Liver (tissue), 9 donors: ENCODE results near the gene MALRD1. TPM values are rescaled to one million over a fixed set of nuclear protein-coding genes. Genes with fewer than 3 reads are reported as not detected.

Experiments
- DNase-seq: peaks from one replicate; pipeline ENCODE4 v3.0.0-alpha.2; 2017; ENCODE audit warnings: low spot score
- H3K27ac ChIP-seq, 2 donors: one replicate each; pipeline ENCODE4 v1.7.0; 2013; ENCODE audit warnings: inconsistent platforms in 2 of 2, low read length in 2 of 2, control low read depth in 1 of 2, low read depth in 1 of 2, mild to moderate bottlenecking in 1 of 2
- H3K27me3 ChIP-seq, 4 donors: one replicate each; pipeline versions ENCODE4 v1.6.1 to v1.7.0; 2013; ENCODE audit warnings: low read length in 3 of 4, inconsistent platforms in 1 of 4, mild to moderate bottlenecking in 1 of 4, moderate library complexity in 1 of 4; ENCODE audit not compliant: control insufficient read depth in 4 of 4, insufficient read depth in 4 of 4
- H3K36me3 ChIP-seq, 4 donors: one replicate each; pipeline versions ENCODE4 v1.6.1 to v1.7.0; 2013; ENCODE audit warnings: low read length in 3 of 4, mild to moderate bottlenecking in 3 of 4, low read depth in 1 of 4, moderate library complexity in 1 of 4; ENCODE audit not compliant: control insufficient read depth in 4 of 4, insufficient read depth in 3 of 4
- H3K4me1 ChIP-seq, 4 donors: one replicate each; pipeline versions ENCODE4 v1.6.1 to v1.7.0; 2013; ENCODE audit warnings: low read length in 3 of 4, mild to moderate bottlenecking in 3 of 4, moderate library complexity in 1 of 4; ENCODE audit not compliant: control insufficient read depth in 4 of 4, insufficient read depth in 4 of 4
- H3K4me3 ChIP-seq, 3 donors: one replicate each; pipeline versions ENCODE4 v1.6.1 to v1.7.0; 2013; ENCODE audit warnings: low read length in 3 of 3, control low read depth in 1 of 3, low read depth in 1 of 3, mild to moderate bottlenecking in 1 of 3
- H3K9ac ChIP-seq, 2 donors: one replicate each; pipeline ENCODE4 v1.7.0; 2013; ENCODE audit warnings: low read length in 2 of 2, mild to moderate bottlenecking in 2 of 2, moderate library complexity in 2 of 2, control low read depth in 1 of 2, low read depth in 1 of 2
- H3K9me3 ChIP-seq, 4 donors: one replicate each; pipeline versions ENCODE4 v1.6.1 to v1.7.0; 2013; ENCODE audit warnings: low read length in 3 of 4; ENCODE audit not compliant: control insufficient read depth in 4 of 4
- EGR1 ChIP-seq, 2 donors: IDR thresholded peaks; 2 replicates each; pipeline ENCODE4 v1.6.1; 2016 to 2018; ENCODE audit warnings: antibody characterized with exemption in 2 of 2, low read depth in 2 of 2
- FOXA1 ChIP-seq: IDR thresholded peaks from 2 replicates; pipeline ENCODE4 v1.6.1; 2016; ENCODE audit warnings: antibody characterized with exemption
- FOXA2 ChIP-seq: IDR thresholded peaks from 2 replicates; pipeline ENCODE4 v1.6.1; 2016; ENCODE audit warnings: antibody characterized with exemption
- GABPA ChIP-seq, 2 donors: IDR thresholded peaks in 1 of 2; conservative IDR thresholded peaks in 1 of 2; 2 replicates each; pipeline ENCODE4 v1.6.1; 2016; ENCODE audit warnings: antibody characterized with exemption in 2 of 2, mild to moderate bottlenecking in 1 of 2, moderate library complexity in 1 of 2
- HNF4A ChIP-seq, 2 donors: conservative IDR thresholded peaks; 2 replicates each; pipeline ENCODE4 v1.6.1; 2016; ENCODE audit warnings: antibody characterized with exemption in 2 of 2, mild to moderate bottlenecking in 2 of 2
- HNF4G ChIP-seq: IDR thresholded peaks from 2 replicates; pipeline ENCODE4 v1.6.1; 2016; ENCODE audit warnings: antibody characterized with exemption
- JUND ChIP-seq, 2 donors: IDR thresholded peaks; 2 replicates each; pipeline ENCODE4 v1.6.1; 2016; ENCODE audit warnings: antibody characterized with exemption in 2 of 2
- MAX ChIP-seq: IDR thresholded peaks from 2 replicates; pipeline ENCODE4 v1.6.1; 2016; ENCODE audit warnings: antibody characterized with exemption
- NR2F2 ChIP-seq: IDR thresholded peaks from 2 replicates; pipeline ENCODE4 v1.6.1; 2016; ENCODE audit warnings: antibody characterized with exemption
- RAD21 ChIP-seq, 2 donors: IDR thresholded peaks; 2 replicates each; pipeline ENCODE4 v1.6.1; 2016; ENCODE audit warnings: antibody characterized with exemption in 2 of 2, mild to moderate bottlenecking in 2 of 2
- RXRA ChIP-seq, 2 donors: IDR thresholded peaks; 2 replicates each; pipeline ENCODE4 v1.6.1; 2017 to 2018; ENCODE audit warnings: antibody characterized with exemption in 2 of 2, mild to moderate bottlenecking in 1 of 2
- SP1 ChIP-seq: IDR thresholded peaks from 2 replicates; pipeline ENCODE4 v1.6.1; 2018; ENCODE audit warnings: antibody characterized with exemption, mild to moderate bottlenecking
- TAF1 ChIP-seq: conservative IDR thresholded peaks from 2 replicates; pipeline ENCODE4 v1.6.1; 2016; ENCODE audit warnings: antibody characterized with exemption, mild to moderate bottlenecking
- YY1 ChIP-seq: IDR thresholded peaks from 2 replicates; pipeline ENCODE4 v1.6.1; 2016; ENCODE audit warnings: antibody characterized with exemption, mild to moderate bottlenecking
- WGBS: extraction: QIAGEN DNeasy Blood & Tissue Kit; methylation state at CpG from one replicate; pipeline ENCODE4 v1.1.7; 2013; 5-methylcytosine and 5-hydroxymethylcytosine counted together
- polyA plus RNA-seq, 2 donors: library from polyadenylated mRNA; stranded (reverse) in 1 of 2; unstranded in 1 of 2; fragments of 200-250 nt in 1 of 2; fragments of >200 nt in 1 of 2; fragmentation: Nextera tagmentation in 1 of 2; extraction: Ambion mirVana in 1 of 2; gene quantifications; one replicate each; pipeline versions ENCODE4 v1.2.1 to v1.2.3, GENCODE V29; 2013 to 2015
- total RNA-seq, 2 donors: library from RNA; depleted of rRNA; stranded (reverse); fragments of >200 nt; gene quantifications; one replicate each; pipeline ENCODE4 v1.2.3, GENCODE V29; 2014
- TF ChIP-seq, protein P1 (sequence below): IDR thresholded peaks from 2 replicates; pipeline ENCODE4 v1.6.1; 2016; ENCODE audit warnings: antibody characterized with exemption, mild to moderate bottlenecking
- TF ChIP-seq, protein P2 (sequence below): IDR thresholded peaks from 2 replicates; pipeline ENCODE4 v1.6.1; 2016; ENCODE audit warnings: antibody characterized with exemption
- TF ChIP-seq, protein P3 (sequence below): fragments of 150-350 bp; IDR thresholded peaks from 2 replicates; pipeline ENCODE4 v1.5.1; 2017; ENCODE audit warnings: improper control_type of control experiment, low read depth, low read length; ENCODE audit not compliant: missing input control
- TF ChIP-seq, protein P4 (sequence below): IDR thresholded peaks from 2 replicates; pipeline ENCODE4 v1.6.1; 2016; ENCODE audit warnings: antibody characterized with exemption
- donor health status: healthy.
- donor health status: healthy.
- donor health status: healthy.
- donor health status: healthy.
- donor health status: healthy.

Gene MALRD1
- total and polyA plus RNA-seq, 4 donors, result 0.37 to 0.59 TPM; not detected in 2

DNA sequence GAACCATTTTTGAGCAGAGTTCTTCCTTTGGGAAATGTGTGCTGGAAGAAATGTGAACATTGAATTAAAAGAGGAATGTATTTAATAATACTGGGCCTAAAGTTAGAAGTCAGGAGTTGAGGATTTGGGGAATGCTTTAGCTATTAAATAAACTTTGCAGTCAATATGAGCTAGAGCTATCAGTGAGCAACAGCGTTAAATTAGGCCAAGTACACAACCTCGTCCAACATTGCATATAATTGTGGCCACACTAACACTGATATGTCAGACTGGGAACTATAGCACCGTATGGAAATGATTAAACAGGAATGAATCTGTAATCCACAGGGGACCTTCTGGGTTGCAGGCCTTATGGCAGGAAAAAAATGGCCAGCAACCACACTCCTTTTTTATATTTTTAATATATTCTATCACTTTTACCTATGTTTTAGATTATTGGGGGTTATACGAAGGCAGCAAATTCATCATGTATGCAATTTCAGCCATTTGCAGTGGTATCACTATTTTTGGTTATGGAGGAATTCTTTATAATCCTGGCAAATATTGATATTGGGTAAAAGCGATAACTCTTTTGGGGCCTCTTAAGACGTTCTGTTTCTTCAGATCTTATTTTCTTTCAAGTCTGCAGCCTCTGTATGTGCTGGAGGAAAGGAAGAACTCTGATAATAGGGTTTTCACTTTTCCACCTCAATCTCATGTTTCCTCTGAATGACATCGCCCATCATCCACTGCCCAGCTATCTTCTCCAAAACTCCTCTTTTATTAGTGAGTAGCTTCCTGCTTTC lies 531.4 kb downstream of the MALRD1 start:
- Histone ChIP-seq H3K9ac (no peak overlapping the region), H3K27ac (no peak overlapping the region), H3K4me3 (no peak overlapping the region), H3K4me1 (no peaks in the 10 kb centered on the region), H3K36me3 (no peaks in the 10 kb centered on the region), H3K27me3 (no peaks in the 10 kb centered on the region), H3K9me3 (no peaks in the 10 kb centered on the region)
- DNase-seq, result no peak
- TF ChIP-seq FOXA1 (no peak), JUND (IDR thresholded peaks at IDR 0.05) (no peak), EGR1 (IDR thresholded peaks at IDR 0.05; ENCODE audit: low read depth in 2 of 2) (no peak), RXRA (IDR thresholded peaks at IDR 0.05) (no peak), MAX (no peak), NR2F2 (no peak), HNF4A (conservative IDR thresholded peaks at IDR 0.05) (no peak), FOXA2 (no peak), GABPA (IDR thresholded peaks at IDR 0.05 in 1 of 2, conservative IDR thresholded peaks at IDR 0.05 in 1 of 2) (no peak), HNF4G (no peak), SP1 (no peak), TAF1 (no peak), RAD21 (IDR thresholded peaks at IDR 0.05) (no peak), YY1 (no peak)
- TF ChIP-seq, protein P1, sequence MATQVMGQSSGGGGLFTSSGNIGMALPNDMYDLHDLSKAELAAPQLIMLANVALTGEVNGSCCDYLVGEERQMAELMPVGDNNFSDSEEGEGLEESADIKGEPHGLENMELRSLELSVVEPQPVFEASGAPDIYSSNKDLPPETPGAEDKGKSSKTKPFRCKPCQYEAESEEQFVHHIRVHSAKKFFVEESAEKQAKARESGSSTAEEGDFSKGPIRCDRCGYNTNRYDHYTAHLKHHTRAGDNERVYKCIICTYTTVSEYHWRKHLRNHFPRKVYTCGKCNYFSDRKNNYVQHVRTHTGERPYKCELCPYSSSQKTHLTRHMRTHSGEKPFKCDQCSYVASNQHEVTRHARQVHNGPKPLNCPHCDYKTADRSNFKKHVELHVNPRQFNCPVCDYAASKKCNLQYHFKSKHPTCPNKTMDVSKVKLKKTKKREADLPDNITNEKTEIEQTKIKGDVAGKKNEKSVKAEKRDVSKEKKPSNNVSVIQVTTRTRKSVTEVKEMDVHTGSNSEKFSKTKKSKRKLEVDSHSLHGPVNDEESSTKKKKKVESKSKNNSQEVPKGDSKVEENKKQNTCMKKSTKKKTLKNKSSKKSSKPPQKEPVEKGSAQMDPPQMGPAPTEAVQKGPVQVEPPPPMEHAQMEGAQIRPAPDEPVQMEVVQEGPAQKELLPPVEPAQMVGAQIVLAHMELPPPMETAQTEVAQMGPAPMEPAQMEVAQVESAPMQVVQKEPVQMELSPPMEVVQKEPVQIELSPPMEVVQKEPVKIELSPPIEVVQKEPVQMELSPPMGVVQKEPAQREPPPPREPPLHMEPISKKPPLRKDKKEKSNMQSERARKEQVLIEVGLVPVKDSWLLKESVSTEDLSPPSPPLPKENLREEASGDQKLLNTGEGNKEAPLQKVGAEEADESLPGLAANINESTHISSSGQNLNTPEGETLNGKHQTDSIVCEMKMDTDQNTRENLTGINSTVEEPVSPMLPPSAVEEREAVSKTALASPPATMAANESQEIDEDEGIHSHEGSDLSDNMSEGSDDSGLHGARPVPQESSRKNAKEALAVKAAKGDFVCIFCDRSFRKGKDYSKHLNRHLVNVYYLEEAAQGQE, result no peak
- TF ChIP-seq, protein P2, sequence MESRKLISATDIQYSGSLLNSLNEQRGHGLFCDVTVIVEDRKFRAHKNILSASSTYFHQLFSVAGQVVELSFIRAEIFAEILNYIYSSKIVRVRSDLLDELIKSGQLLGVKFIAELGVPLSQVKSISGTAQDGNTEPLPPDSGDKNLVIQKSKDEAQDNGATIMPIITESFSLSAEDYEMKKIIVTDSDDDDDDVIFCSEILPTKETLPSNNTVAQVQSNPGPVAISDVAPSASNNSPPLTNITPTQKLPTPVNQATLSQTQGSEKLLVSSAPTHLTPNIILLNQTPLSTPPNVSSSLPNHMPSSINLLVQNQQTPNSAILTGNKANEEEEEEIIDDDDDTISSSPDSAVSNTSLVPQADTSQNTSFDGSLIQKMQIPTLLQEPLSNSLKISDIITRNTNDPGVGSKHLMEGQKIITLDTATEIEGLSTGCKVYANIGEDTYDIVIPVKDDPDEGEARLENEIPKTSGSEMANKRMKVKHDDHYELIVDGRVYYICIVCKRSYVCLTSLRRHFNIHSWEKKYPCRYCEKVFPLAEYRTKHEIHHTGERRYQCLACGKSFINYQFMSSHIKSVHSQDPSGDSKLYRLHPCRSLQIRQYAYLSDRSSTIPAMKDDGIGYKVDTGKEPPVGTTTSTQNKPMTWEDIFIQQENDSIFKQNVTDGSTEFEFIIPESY, result no peak
- TF ChIP-seq, protein P3, sequence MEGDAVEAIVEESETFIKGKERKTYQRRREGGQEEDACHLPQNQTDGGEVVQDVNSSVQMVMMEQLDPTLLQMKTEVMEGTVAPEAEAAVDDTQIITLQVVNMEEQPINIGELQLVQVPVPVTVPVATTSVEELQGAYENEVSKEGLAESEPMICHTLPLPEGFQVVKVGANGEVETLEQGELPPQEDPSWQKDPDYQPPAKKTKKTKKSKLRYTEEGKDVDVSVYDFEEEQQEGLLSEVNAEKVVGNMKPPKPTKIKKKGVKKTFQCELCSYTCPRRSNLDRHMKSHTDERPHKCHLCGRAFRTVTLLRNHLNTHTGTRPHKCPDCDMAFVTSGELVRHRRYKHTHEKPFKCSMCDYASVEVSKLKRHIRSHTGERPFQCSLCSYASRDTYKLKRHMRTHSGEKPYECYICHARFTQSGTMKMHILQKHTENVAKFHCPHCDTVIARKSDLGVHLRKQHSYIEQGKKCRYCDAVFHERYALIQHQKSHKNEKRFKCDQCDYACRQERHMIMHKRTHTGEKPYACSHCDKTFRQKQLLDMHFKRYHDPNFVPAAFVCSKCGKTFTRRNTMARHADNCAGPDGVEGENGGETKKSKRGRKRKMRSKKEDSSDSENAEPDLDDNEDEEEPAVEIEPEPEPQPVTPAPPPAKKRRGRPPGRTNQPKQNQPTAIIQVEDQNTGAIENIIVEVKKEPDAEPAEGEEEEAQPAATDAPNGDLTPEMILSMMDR, result no peak
- TF ChIP-seq, protein P4, sequence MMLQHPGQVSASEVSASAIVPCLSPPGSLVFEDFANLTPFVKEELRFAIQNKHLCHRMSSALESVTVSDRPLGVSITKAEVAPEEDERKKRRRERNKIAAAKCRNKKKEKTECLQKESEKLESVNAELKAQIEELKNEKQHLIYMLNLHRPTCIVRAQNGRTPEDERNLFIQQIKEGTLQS, result no peak
- 85% methylated on average over 7 of the region's 7 CpGs for WGBS
